Measurements from ENCODE around the gene ARTN. TPM values are rescaled to one million over a fixed set of nuclear protein-coding genes. Genes with fewer than 3 reads are reported as not detected.

ARTN gene
- total and polyA plus RNA-seq, 9 of the 15 experiments (the other 6 are each of a cell fraction or from before 2014, with no cell fraction given), result 0.06 to 0.38 TPM; not detected in 7

GRCh38 chr1:43979528-43980254, 46.1 kb downstream of the ARTN start (continued):
- TF ChIP-seq EP400 (IDR thresholded peaks at IDR 0.05), result peak; percentile 94
- TF ChIP-seq ZNF263 (CRISPR knock-in tag; IDR thresholded peaks at IDR 0.05; ENCODE audit: borderline replicate concordance), result no peak
- no peak for TF ChIP-seq STAT5A (IDR thresholded peaks at IDR 0.05; ENCODE audit: borderline replicate concordance, low read length)
- TF ChIP-seq TARDBP (IDR thresholded peaks at IDR 0.05), result no peak
- TF ChIP-seq SMC3 (conservative IDR thresholded peaks at IDR 0.05; ENCODE audit: insufficient read depth, low read depth, low read length), result no peak
- TF ChIP-seq SAFB (IDR thresholded peaks at IDR 0.05; ENCODE audit: borderline replicate concordance, low read depth, low read length), result peak; percentile 34; the same call in 1 of the 2 replicates
- TF ChIP-seq MAZ (CRISPR knock-in tag; conservative IDR thresholded peaks at IDR 0.05 in 1 of 2, IDR thresholded peaks at IDR 0.05 in 1 of 2), result 0 out of 4 replicates have a peak, but pooled peaks of 1 of the 2 experiments have one; percentile 16
- TF ChIP-seq, protein P1, sequence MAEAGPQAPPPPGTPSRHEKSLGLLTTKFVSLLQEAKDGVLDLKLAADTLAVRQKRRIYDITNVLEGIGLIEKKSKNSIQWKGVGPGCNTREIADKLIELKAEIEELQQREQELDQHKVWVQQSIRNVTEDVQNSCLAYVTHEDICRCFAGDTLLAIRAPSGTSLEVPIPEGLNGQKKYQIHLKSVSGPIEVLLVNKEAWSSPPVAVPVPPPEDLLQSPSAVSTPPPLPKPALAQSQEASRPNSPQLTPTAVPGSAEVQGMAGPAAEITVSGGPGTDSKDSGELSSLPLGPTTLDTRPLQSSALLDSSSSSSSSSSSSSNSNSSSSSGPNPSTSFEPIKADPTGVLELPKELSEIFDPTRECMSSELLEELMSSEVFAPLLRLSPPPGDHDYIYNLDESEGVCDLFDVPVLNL (CRISPR knock-in tag; IDR thresholded peaks at IDR 0.05; ENCODE audit: low read depth), result no peak
- TF ChIP-seq SAFB2 (IDR thresholded peaks at IDR 0.05; ENCODE audit: borderline replicate concordance, low read depth, low read length, severe bottlenecking), result no peak
- TF ChIP-seq, protein P2, sequence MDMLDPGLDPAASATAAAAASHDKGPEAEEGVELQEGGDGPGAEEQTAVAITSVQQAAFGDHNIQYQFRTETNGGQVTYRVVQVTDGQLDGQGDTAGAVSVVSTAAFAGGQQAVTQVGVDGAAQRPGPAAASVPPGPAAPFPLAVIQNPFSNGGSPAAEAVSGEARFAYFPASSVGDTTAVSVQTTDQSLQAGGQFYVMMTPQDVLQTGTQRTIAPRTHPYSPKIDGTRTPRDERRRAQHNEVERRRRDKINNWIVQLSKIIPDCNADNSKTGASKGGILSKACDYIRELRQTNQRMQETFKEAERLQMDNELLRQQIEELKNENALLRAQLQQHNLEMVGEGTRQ (CRISPR knock-in tag; IDR thresholded peaks at IDR 0.05), result peak; percentile 67
- no peak for TF ChIP-seq RBM25 (IDR thresholded peaks at IDR 0.05; ENCODE audit: low read depth, low read length, severe bottlenecking)
- TF ChIP-seq NRF1 (conservative IDR thresholded peaks at IDR 0.05 in 1 of 2, IDR thresholded peaks at IDR 0.05 in 1 of 2), result peak; percentile 45 to 54
- TF ChIP-seq, protein P3, sequence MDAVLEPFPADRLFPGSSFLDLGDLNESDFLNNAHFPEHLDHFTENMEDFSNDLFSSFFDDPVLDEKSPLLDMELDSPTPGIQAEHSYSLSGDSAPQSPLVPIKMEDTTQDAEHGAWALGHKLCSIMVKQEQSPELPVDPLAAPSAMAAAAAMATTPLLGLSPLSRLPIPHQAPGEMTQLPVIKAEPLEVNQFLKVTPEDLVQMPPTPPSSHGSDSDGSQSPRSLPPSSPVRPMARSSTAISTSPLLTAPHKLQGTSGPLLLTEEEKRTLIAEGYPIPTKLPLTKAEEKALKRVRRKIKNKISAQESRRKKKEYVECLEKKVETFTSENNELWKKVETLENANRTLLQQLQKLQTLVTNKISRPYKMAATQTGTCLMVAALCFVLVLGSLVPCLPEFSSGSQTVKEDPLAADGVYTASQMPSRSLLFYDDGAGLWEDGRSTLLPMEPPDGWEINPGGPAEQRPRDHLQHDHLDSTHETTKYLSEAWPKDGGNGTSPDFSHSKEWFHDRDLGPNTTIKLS (IDR thresholded peaks at IDR 0.05; ENCODE audit: borderline replicate concordance, low read depth), result peak; percentile 50; the same call in 1 of the 2 replicates
- peak; percentile 45; the same call in 1 of the 2 replicates for TF ChIP-seq NFIC (IDR thresholded peaks at IDR 0.05)
- no peak for TF ChIP-seq PYGO2 (tag; IDR thresholded peaks at IDR 0.05)
- TF ChIP-seq ZNF324 (CRISPR knock-in tag; IDR thresholded peaks at IDR 0.05), result no peak
- peak; percentile 20; the same call in 1 of the 2 replicates for TF ChIP-seq MIER1 (IDR thresholded peaks at IDR 0.05; ENCODE audit: low read depth)
- no peak for TF ChIP-seq ZNF311 (CRISPR knock-in tag; IDR thresholded peaks at IDR 0.05)
- no peak for TF ChIP-seq IRF2 (CRISPR knock-in tag; IDR thresholded peaks at IDR 0.05)
- peak; percentile 51 for TF ChIP-seq PCBP1 (IDR thresholded peaks at IDR 0.05; ENCODE audit: low read depth, low read length, poor library complexity, severe bottlenecking)
- peak; percentile 96 for TF ChIP-seq HDGF (IDR thresholded peaks at IDR 0.05)

All from K562 (cell line).